Lower lobe of right lung (tissue), 2 donors: ENCODE data around the gene LANCL3. TPM values are rescaled to one million over a fixed set of nuclear protein-coding genes. Genes with fewer than 3 reads are reported as not detected.

Source experiments
- ATAC-seq, 2 donors: fragments of 200-7000 bp; cut with Tn5 transposase; one replicate each; pipeline ENCODE4 v1.9.1; 2020 to 2022; ENCODE audit warnings: mild to moderate bottlenecking in 2 of 2, moderate library complexity in 2 of 2
- DNase-seq: peaks from one replicate; pipeline ENCODE4 v3.0.0-alpha.2; 2020
- H3K27ac ChIP-seq: fragments of 200-600 bp; one replicate; pipeline ENCODE4 v1.8.0; 2022
- H3K27me3 ChIP-seq: fragments of 200-600 bp; one replicate; pipeline ENCODE4 v1.8.0; 2022; ENCODE audit warnings: low read depth
- H3K36me3 ChIP-seq: fragments of 200-600 bp; one replicate; pipeline ENCODE4 v1.8.0; 2022; ENCODE audit warnings: mild to moderate bottlenecking
- H3K4me1 ChIP-seq: fragments of 200-600 bp; one replicate; pipeline ENCODE4 v1.8.0; 2022
- H3K4me3 ChIP-seq: fragments of 200-600 bp; one replicate; pipeline ENCODE4 v1.8.0; 2022; ENCODE audit warnings: mild to moderate bottlenecking
- H3K9me3 ChIP-seq: fragments of 200-600 bp; one replicate; pipeline ENCODE4 v1.8.0; 2022
- CTCF ChIP-seq: fragments of 200-600 bp; IDR thresholded peaks from one replicate; pipeline ENCODE4 v1.8.0; 2022; ENCODE audit warnings: antibody characterized with exemption, mild to moderate bottlenecking
- intact Hi-C: fragments of 100-400 bp; cut with DNase I; formaldehyde crosslinking; loops from one replicate; pipeline ENCODE4 v1.11.0; 2022
- total RNA-seq: library from RNA; stranded (reverse); fragmentation: NEBNext Ultra II Directional; extraction: Animal tissue kit (Norgen Biotek cat#: 25700); gene quantifications from one replicate; pipeline ENCODE4 v1.2.1, GENCODE V29; 2021
- donor health status: DM: no; HTN: yes; CAD: no; lungs with severe emphysema.

LANCL3 gene
- total RNA-seq, 1 donor from 2014 or later = 1.7 TPM

GRCh38 chrX:37608156-37608555 is 36.7 kb downstream of the LANCL3 start:
- H3K4me3 ChIP-seq = no peak overlapping the region
- intact Hi-C loops = no loop called here
- no peak overlapping the region for H3K27ac ChIP-seq
- DNase-seq (no peak), ATAC-seq (no peak)
- H3K27me3 ChIP-seq = no peaks in the 10 kb centered on the region
- H3K4me1 ChIP-seq = no peaks in the 10 kb centered on the region
- no peaks in the 10 kb centered on the region for H3K36me3 ChIP-seq
- no peaks in the 10 kb centered on the region for H3K9me3 ChIP-seq
- no peak for TF ChIP-seq CTCF

- Histone ChIP-seq H3K4me3 (no peak overlapping the region), H3K27ac (no peak overlapping the region), H3K9me3 (no peaks in the 10 kb centered on the region), H3K36me3 (no peaks in the 10 kb centered on the region), H3K4me1 (no peaks in the 10 kb centered on the region), H3K27me3 (no peaks in the 10 kb centered on the region)
- ATAC-seq = no peak
- intact Hi-C loops = no loop called here
- TF ChIP-seq CTCF = no peak
- no peak for DNase-seq
Measured at GRCh38 chrX:37609727-37610126, 38.3 kb downstream of the LANCL3 start.

GRCh38 chrX:37613933-37614332 is 42.5 kb downstream of the LANCL3 start:
- no peaks in the 10 kb centered on the region for H3K9me3 ChIP-seq
- no peak for TF ChIP-seq CTCF
- no peaks in the 10 kb centered on the region for H3K36me3 ChIP-seq
- DNase-seq (no peak), ATAC-seq (no peak)
- H3K4me1 ChIP-seq = no peaks in the 10 kb centered on the region
- intact Hi-C loops = no loop called here
- no peak overlapping the region for H3K4me3 ChIP-seq
- no peaks in the 10 kb centered on the region for H3K27me3 ChIP-seq
- H3K27ac ChIP-seq = no peak overlapping the region

- Histone ChIP-seq H3K9me3 (no peaks in the 10 kb centered on the region), H3K27ac (no peak overlapping the region), H3K27me3 (no peaks in the 10 kb centered on the region), H3K36me3 (no peaks in the 10 kb centered on the region), H3K4me1 (no peaks in the 10 kb centered on the region), H3K4me3 (no peak overlapping the region)
- intact Hi-C loops = no loop called here
- TF ChIP-seq CTCF = no peak
- ATAC-seq (no peak), DNase-seq (no peak)
Measured at GRCh38 chrX:37627602-37628001, 56.1 kb downstream of the LANCL3 start.

- no peak for ATAC-seq
- no peak for TF ChIP-seq CTCF
- no peak overlapping the region for H3K4me3 ChIP-seq
- H3K27me3 ChIP-seq = no peaks in the 10 kb centered on the region
- H3K9me3 ChIP-seq = no peaks in the 10 kb centered on the region
- intact Hi-C loops = no loop called here
- H3K4me1 ChIP-seq = no peaks in the 10 kb centered on the region
- H3K36me3 ChIP-seq = no peaks in the 10 kb centered on the region
- H3K27ac ChIP-seq = no peak overlapping the region
- no peak for DNase-seq
Measured at GRCh38 chrX:37638047-37638446, 66.6 kb downstream of the LANCL3 start.

GRCh38 chrX:37640142-37640541 is 68.7 kb downstream of the LANCL3 start:
- no peak for ATAC-seq

More at GRCh38 chrX:37640142-37640541, 68.7 kb downstream of the LANCL3 start:
- Histone ChIP-seq H3K36me3 (no peaks in the 10 kb centered on the region), H3K27me3 (no peaks in the 10 kb centered on the region), H3K4me3 (no peak overlapping the region), H3K27ac (no peak overlapping the region), H3K9me3 (no peaks in the 10 kb centered on the region), H3K4me1 (no peaks in the 10 kb centered on the region)
- intact Hi-C loops = no loop called here
- no peak for TF ChIP-seq CTCF
- no peak for DNase-seq
